B cell (primary cell): ENCODE measurements around the gene LAMA3. TPM values are rescaled to one million over a fixed set of nuclear protein-coding genes. Genes with fewer than 3 reads are reported as not detected.

Source experiments
- ATAC-seq: fragments of 200-7000 bp; cut with Tn5 transposase; one replicate; pipeline ENCODE4 v1.10.0; 2021; ENCODE audit warnings: low read depth, mild to moderate bottlenecking, moderate number of reproducible peaks, moderate library complexity
- CTCF ChIA-PET: fragments of 350-600 bp; sonication (Branson Sonifier 250); formaldehyde crosslinking; loops from one replicate; lab custom pipeline; 2021; ENCODE audit warnings: antibody characterized with exemption, inconsistent platforms; lab: Charles Lee
- POLR2A ChIA-PET: fragments of 350-600 bp; sonication (Branson Sonifier 250); formaldehyde crosslinking; loops from one replicate; lab custom pipeline; 2021; ENCODE audit warnings: antibody characterized with exemption; lab: Charles Lee
- DNase-seq: peaks from one replicate; pipeline ENCODE4 v3.0.0; 2013
- H2AFZ ChIP-seq: 2 replicates; pipeline ENCODE4 v1.6.1; 2012; ENCODE audit warnings: mild to moderate bottlenecking, low read depth, low read length; ENCODE audit not compliant: insufficient read depth, poor library complexity, severe bottlenecking
- H3K27ac ChIP-seq, 2 donors: 1 replicate in 1 of 2; 2 replicates in 1 of 2; pipeline ENCODE4 v1.5.1; 2012 to 2013; ENCODE audit warnings: low read length in 2 of 2, mild to moderate bottlenecking in 2 of 2, moderate library complexity in 1 of 2
- H3K27me3 ChIP-seq, 4 experiments: fragments of 200-600 bp in 1 of 4; sonication (generic) in 1 of 4; replicated peaks in 1 of 4; 1 replicate in 2 of 4; 2 replicates in 2 of 4; pipeline versions ENCODE4 v1.6.1 to v1.7.0; 2013 to 2016; ENCODE audit warnings: low read length in 3 of 4, mild to moderate bottlenecking in 2 of 4, mixed read lengths in 1 of 4, moderate library complexity in 1 of 4; ENCODE audit not compliant: insufficient read depth in 4 of 4, control insufficient read depth in 3 of 4; ENCODE audit errors: control extremely low read depth in 1 of 4
- H3K36me3 ChIP-seq, 2 experiments: replicated peaks in 1 of 2; 1 replicate in 1 of 2; 2 replicates in 1 of 2; pipeline versions ENCODE4 v1.6.1 to v1.7.1; 2013; ENCODE audit warnings: low read length in 1 of 2; ENCODE audit not compliant: insufficient read depth in 2 of 2, control insufficient read depth in 1 of 2; ENCODE audit errors: control extremely low read depth in 1 of 2, extremely low read depth in 1 of 2
- H3K4me1 ChIP-seq, 2 donors: fragments of 200-600 bp in 1 of 2; sonication (generic) in 1 of 2; 1 replicate in 1 of 2; 2 replicates in 1 of 2; pipeline versions ENCODE4 v1.5.1 to v1.6.1; 2013 to 2017; ENCODE audit warnings: low read length in 2 of 2; ENCODE audit not compliant: control insufficient read depth in 2 of 2, insufficient read depth in 2 of 2
- H3K4me2 ChIP-seq: replicated peaks from 2 replicates; pipeline ENCODE3; 2012; ENCODE audit warnings: mild to moderate bottlenecking, low read depth, low read length; ENCODE audit not compliant: poor library complexity, severe bottlenecking
- H3K4me3 ChIP-seq, 5 experiments: fragments of 200-600 bp in 1 of 5; sonication (generic) in 1 of 5; 1 replicate in 3 of 5; 2 replicates in 2 of 5; pipeline versions ENCODE4 v1.5.1 to v1.7.0; 2011 to 2016; ENCODE audit warnings: low read length in 4 of 5, mild to moderate bottlenecking in 4 of 5, low read depth in 2 of 5, control low read depth in 1 of 5, moderate library complexity in 1 of 5; ENCODE audit not compliant: insufficient read depth in 1 of 5; ENCODE audit errors: control extremely low read depth in 1 of 5, extremely low read depth in 1 of 5
- H3K79me2 ChIP-seq: fragments of 200-600 bp; sonication (generic); one replicate; pipeline ENCODE4 v1.6.0; 2016; ENCODE audit warnings: low read length; ENCODE audit not compliant: control insufficient read depth, insufficient read depth
- H3K9ac ChIP-seq: fragments of 200-600 bp; sonication (generic); 2 replicates; pipeline ENCODE4 v1.6.1; 2017; ENCODE audit warnings: mild to moderate bottlenecking, low read length, moderate library complexity
- H3K9me3 ChIP-seq, 3 donors: one replicate each; pipeline versions ENCODE4 v1.6.1 to v1.7.1; 2013; ENCODE audit warnings: low read length in 2 of 3; ENCODE audit not compliant: control insufficient read depth in 2 of 3, insufficient read depth in 1 of 3; ENCODE audit errors: control extremely low read depth in 1 of 3
- H4K20me1 ChIP-seq: 2 replicates; pipeline ENCODE4 v1.6.0; 2012; ENCODE audit warnings: mild to moderate bottlenecking, low read length; ENCODE audit not compliant: insufficient read depth, control insufficient read depth, poor library complexity, severe bottlenecking
- H3K27ac Mint-ChIP-seq: one replicate; pipeline ENCODE4 v1.8.0; 2021; ENCODE audit warnings: mixed read lengths
- H3K27me3 Mint-ChIP-seq: one replicate; pipeline ENCODE4 v1.8.0; 2021; ENCODE audit warnings: mixed read lengths
- H3K4me1 Mint-ChIP-seq: one replicate; pipeline ENCODE4 v1.8.0; 2021; ENCODE audit warnings: mixed read lengths
- H3K4me3 Mint-ChIP-seq: one replicate; pipeline ENCODE4 v1.8.0; 2021; ENCODE audit warnings: mixed read lengths
- H3K9me3 Mint-ChIP-seq: one replicate; pipeline ENCODE4 v1.8.0; 2022; ENCODE audit warnings: mixed read lengths; ENCODE audit not compliant: insufficient read depth
- CTCF ChIP-seq: fragments of 200-600 bp; IDR thresholded peaks from one replicate; pipeline ENCODE4 v1.8.0; 2022; ENCODE audit warnings: antibody characterized with exemption, mild to moderate bottlenecking
- EZH2 ChIP-seq: IDR thresholded peaks from 2 replicates; pipeline ENCODE4 v1.6.1; 2012; ENCODE audit warnings: borderline replicate concordance, low read depth, mild to moderate bottlenecking, moderate library complexity, low read length; ENCODE audit not compliant: insufficient read depth, poor library complexity, severe bottlenecking
- WGBS: methylation state at CpG from one replicate; pipeline ENCODE4 v1.1.5; 2013; ENCODE audit warnings: missing lambda C conversion rate; ENCODE audit not compliant: insufficient coverage; 5-methylcytosine and 5-hydroxymethylcytosine counted together
- intact Hi-C: fragments of 100-400 bp; cut with micrococcal nuclease; formaldehyde crosslinking; loops from one replicate; pipeline ENCODE4 v1.10.0; 2022
- polyA plus RNA-seq: library from polyadenylated mRNA; depleted of rRNA; stranded (reverse); fragments of >200 nt; gene quantifications from 2 replicates; pipeline ENCODE4 v1.2.3, GENCODE V29; 2012
- total RNA-seq, 2 donors: library from RNA; stranded (reverse); fragments of 120-200 nt in 1 of 2; gene quantifications; 1 replicate in 1 of 2; 2 replicates in 1 of 2; pipeline versions ENCODE4 v1.2.3 to v1.2.4, GENCODE V29; 2013 to 2022

LAMA3 gene
- total and polyA plus RNA-seq, 2 donors (not counting 1 experiment from before 2014, with no cell fraction given) = 0.03 to 0.32 TPM

- intact Hi-C loops = no loop called here
- no peak overlapping the region for H3K27ac Mint-ChIP-seq
- H3K9ac ChIP-seq = no peak overlapping the region
- H2AFZ ChIP-seq = no peak overlapping the region
- no peak for ATAC-seq
- H3K4me3 Mint-ChIP-seq = no peak overlapping the region
- no peak for DNase-seq
- H3K4me1 Mint-ChIP-seq = no peaks in the 10 kb centered on the region
- ChIA-PET CTCF (interaction anchor here (0.8 to 1.6 kb wide), 4 partner anchors 52 to 1013 kb away, joined by 3 to 4 read pairs (median 4); no protein-coding TSS in a partner anchor), POLR2A (no interaction called here)
- H3K79me2 ChIP-seq = no peaks in the 10 kb centered on the region
- H3K9me3 ChIP-seq = no peaks in the 10 kb centered on the region
- no peak overlapping the region for H3K4me3 ChIP-seq
- H3K27ac ChIP-seq = no peak overlapping the region
- WGBS = 94% methylated on average over 3 of the region's 3 CpGs
- H3K4me1 ChIP-seq = peaks cover 0 to 3% of the 10 kb centered on the region in 2 donors
- H3K27me3 ChIP-seq = no peaks in the 10 kb centered on the region
- no peaks in the 10 kb centered on the region for H3K9me3 Mint-ChIP-seq
- no peaks in the 10 kb centered on the region for H3K36me3 ChIP-seq
- H3K27me3 Mint-ChIP-seq = peaks cover 9% of the 10 kb centered on the region
- H4K20me1 ChIP-seq = no peaks in the 10 kb centered on the region
- TF ChIP-seq CTCF (no peak), EZH2 (no peak)
- no peak overlapping the region for H3K4me2 ChIP-seq
These were observed 121.9 kb downstream of the LAMA3 start for GRCh38 chr18:23811176-23811575.

GRCh38 chr18:23812546-23813440 is 123.5 kb downstream of the LAMA3 start:
- Histone ChIP-seq H3K79me2 (no peaks in the 10 kb centered on the region), H3K36me3 (no peaks in the 10 kb centered on the region), H3K27me3 (no peaks in the 10 kb centered on the region), H3K4me3 (no peak overlapping the region), H4K20me1 (no peaks in the 10 kb centered on the region), H3K9ac (no peak overlapping the region), H3K4me1 (peaks cover 5 to 8% of the 10 kb centered on the region in 2 donors), H2AFZ (no peak overlapping the region), H3K27ac (no peak overlapping the region), H3K9me3 (no peaks in the 10 kb centered on the region), H3K4me2 (no peak overlapping the region)
- Mint-ChIP-seq H3K4me1 (peaks cover 8% of the 10 kb centered on the region), H3K27me3 (peaks cover 5% of the 10 kb centered on the region), H3K4me3 (no peak overlapping the region), H3K27ac (no peak overlapping the region), H3K9me3 (no peaks in the 10 kb centered on the region)
- WGBS = no CpG with 5 or more reads among the region's 4 CpGs
- ChIA-PET POLR2A (no interaction called here), CTCF (interaction anchor here (0.6 to 2.4 kb wide), 7 partner anchors 14 to 1014 kb away, joined by 3 to 8 read pairs (median 3); no protein-coding TSS in a partner anchor)
- TF ChIP-seq CTCF (peak; percentile 71), EZH2 (no peak)
- ATAC-seq (peak; percentile 33), DNase-seq (peak; percentile 40)
- intact Hi-C loops = loop anchor here (1.0 kb wide), 3 partner anchors 106 to 307 kb away; no protein-coding TSS in a partner anchor
